Measurements from ENCODE around the gene DNPH1. TPM values are rescaled to one million over a fixed set of nuclear protein-coding genes. Genes with fewer than 3 reads are reported as not detected.

DNPH1 gene
- polyA plus RNA-seq, 2 of the 4 experiments (the other 2 are of a cell fraction) = 63.2 to 82.0 TPM

- 93% methylated on average over 5 of the region's 5 CpGs for WGBS (ENCODE audit: missing lambda C conversion rate)
- TF ChIP-seq RCOR1 (IDR thresholded peaks at IDR 0.05; ENCODE audit: low read depth, low read length) (no peak), PBX3 (IDR thresholded peaks at IDR 0.05) (no peak), USF2 (IDR thresholded peaks at IDR 0.05) (no peak), REST (IDR thresholded peaks at IDR 0.05) (no peak), EHMT2 (IDR thresholded peaks at IDR 0.05; ENCODE audit: low read depth) (no peak), FOXS1 (CRISPR knock-in tag; IDR thresholded peaks at IDR 0.05) (no peak)
- ChIA-PET POLR2A (no interaction called here), CTCF (interaction anchor here (0.8 to 1.2 kb wide), 2 partner anchors 11 to 26 kb away, joined by 3 to 4 read pairs; no protein-coding TSS in a partner anchor)
- no peak overlapping the region for H3K4me2 ChIP-seq
- ATAC-seq = no peak
- DNase-seq (ENCODE audit: low read depth in 1 of 2, low spot score in 1 of 2) = no peak
- H3K4me1 ChIP-seq = no peaks in the 10 kb centered on the region
- H3K27ac ChIP-seq = no peak overlapping the region
- no peak overlapping the region for H3K4me3 ChIP-seq
- FAIRE-seq = no peak
- no peaks in the 10 kb centered on the region for H3K9me3 ChIP-seq
Observed at GRCh38 chr6:43193929-43194328, 35.4 kb downstream of the DNPH1 start.

- ChIA-PET POLR2A (no interaction called here), CTCF (no interaction called here)
- Histone ChIP-seq H3K4me3 (no peak overlapping the region), H3K4me1 (no peaks in the 10 kb centered on the region), H3K27ac (no peak overlapping the region), H3K4me2 (no peak overlapping the region), H3K9me3 (no peaks in the 10 kb centered on the region)
- DNase-seq (ENCODE audit: low read depth in 1 of 2, low spot score in 1 of 2) (no peak), FAIRE-seq (no peak), ATAC-seq (no peak)
- TF ChIP-seq ESRRA (IDR thresholded peaks at IDR 0.05; ENCODE audit: borderline replicate concordance, low read length) (no peak), KDM1A (IDR thresholded peaks at IDR 0.05; ENCODE audit: low read depth) (no peak)
- 95% methylated on average over 9 of the region's 9 CpGs for WGBS (ENCODE audit: missing lambda C conversion rate)
Observed at GRCh38 chr6:43192911-43193310, 36.4 kb downstream of the DNPH1 start.

- 93% methylated on average over 6 of the region's 6 CpGs for WGBS (ENCODE audit: missing lambda C conversion rate)
- Histone ChIP-seq H3K9me3 (no peaks in the 10 kb centered on the region), H3K4me3 (no peak overlapping the region), H3K4me1 (no peaks in the 10 kb centered on the region), H3K27ac (no peak overlapping the region), H3K4me2 (no peak overlapping the region)
- CTCF ChIA-PET = no interaction called here
- DNase-seq (ENCODE audit: low read depth in 1 of 2, low spot score in 1 of 2) = no peak
- TF ChIP-seq MAFK (IDR thresholded peaks at IDR 0.05; ENCODE audit: partially characterized antibody) = no peak
- TF ChIP-seq MYC (IDR thresholded peaks at IDR 0.05; ENCODE audit: borderline replicate concordance, low read length) = no peak
- no peak for TF ChIP-seq EHMT2 (IDR thresholded peaks at IDR 0.05; ENCODE audit: low read depth)
- no peak for TF ChIP-seq RFX5 (IDR thresholded peaks at IDR 0.05)
- no peak for TF ChIP-seq CHD2 (IDR thresholded peaks at IDR 0.05; ENCODE audit: low read length, partially characterized antibody)
- no peak for TF ChIP-seq NR3C1 (IDR thresholded peaks at IDR 0.05)
- no peak for TF ChIP-seq ZSCAN20 (CRISPR knock-in tag; IDR thresholded peaks at IDR 0.05)
- no peak for TF ChIP-seq SMC3 (IDR thresholded peaks at IDR 0.05)
- no peak for TF ChIP-seq GATA3 (IDR thresholded peaks at IDR 0.05; ENCODE audit: borderline replicate concordance)
- no peak for TF ChIP-seq PHF8 (IDR thresholded peaks at IDR 0.05; ENCODE audit: borderline replicate concordance, low read depth)
- no peak for TF ChIP-seq MAX (IDR thresholded peaks at IDR 0.05)
- TF ChIP-seq TP53 (CRISPR knock-in tag; IDR thresholded peaks at IDR 0.05) = no peak
- no peak for TF ChIP-seq ZNF302 (CRISPR knock-in tag; IDR thresholded peaks at IDR 0.05)
- no peak for TF ChIP-seq USF2 (IDR thresholded peaks at IDR 0.05)
- no peak for TF ChIP-seq ELK1 (IDR thresholded peaks at IDR 0.05; ENCODE audit: low read depth, low read length)
- ATAC-seq = no peak
- FAIRE-seq = no peak
- POLR2A ChIA-PET = no interaction called here
Observed at GRCh38 chr6:43189776-43190304, 39.4 kb downstream of the DNPH1 start.
